RCC 7860 (cell line): ENCODE results near the gene RFX3.
A peak's percentile ranks its signal among the peaks of the same experiment; 100 is the strongest.

Source experiments
- DNase-seq: peaks from one replicate; pipeline ENCODE4 v3.0.0-alpha.2; 2015; ENCODE audit warnings: low spot score
- FAIRE-seq: peaks from 2 replicates; lab custom pipeline; 2012; peaks lifted over from hg19 to GRCh38; lab: Jason Lieb, UNC

RFX3 gene

DNA sequence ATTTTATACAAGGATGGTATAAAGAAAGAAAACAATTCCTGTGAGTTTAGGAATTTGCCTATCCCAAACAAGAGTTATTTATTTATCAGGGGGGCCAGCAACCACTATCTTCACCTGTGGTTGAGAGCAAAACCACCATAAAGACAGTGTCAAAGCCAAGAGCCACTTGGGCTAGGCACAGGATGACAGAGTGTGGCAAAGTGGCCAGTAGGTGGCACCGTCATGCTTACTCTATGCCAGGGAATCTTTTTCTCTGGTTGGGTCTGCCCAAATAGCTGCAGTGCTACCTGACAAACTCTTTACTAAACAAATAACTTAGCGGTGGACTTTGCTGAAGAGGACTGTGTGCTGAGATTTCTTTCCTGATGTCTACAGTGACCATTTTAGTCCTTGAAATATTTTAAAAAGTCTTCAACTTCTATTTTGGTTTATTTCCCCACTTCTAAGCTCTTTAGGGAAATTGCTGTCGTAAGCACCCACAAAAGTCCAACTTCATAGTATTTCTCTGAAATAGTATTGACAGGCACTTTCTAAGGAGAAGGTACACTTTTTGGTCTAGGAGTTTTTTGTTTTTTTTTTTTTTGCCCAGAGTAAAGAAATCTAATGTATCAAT, 285.0 kb downstream of the RFX3 start:
- no peak for FAIRE-seq
- DNase-seq, result peak; percentile 32

GRCh38 chr9:3239240-3239639, 286.6 kb downstream of the RFX3 start:
- DNase-seq (no peak), FAIRE-seq (no peak)

GRCh38 chr9:3238236-3238635, 287.6 kb downstream of the RFX3 start:
- no peak for DNase-seq
- FAIRE-seq, result no peak

- no peak for FAIRE-seq
- DNase-seq, result no peak
Observed at GRCh38 chr9:3237121-3237520, 288.7 kb downstream of the RFX3 start.

- no peak for DNase-seq
- FAIRE-seq, result no peak
Observed at GRCh38 chr9:3235497-3235896, 290.3 kb downstream of the RFX3 start.

DNA sequence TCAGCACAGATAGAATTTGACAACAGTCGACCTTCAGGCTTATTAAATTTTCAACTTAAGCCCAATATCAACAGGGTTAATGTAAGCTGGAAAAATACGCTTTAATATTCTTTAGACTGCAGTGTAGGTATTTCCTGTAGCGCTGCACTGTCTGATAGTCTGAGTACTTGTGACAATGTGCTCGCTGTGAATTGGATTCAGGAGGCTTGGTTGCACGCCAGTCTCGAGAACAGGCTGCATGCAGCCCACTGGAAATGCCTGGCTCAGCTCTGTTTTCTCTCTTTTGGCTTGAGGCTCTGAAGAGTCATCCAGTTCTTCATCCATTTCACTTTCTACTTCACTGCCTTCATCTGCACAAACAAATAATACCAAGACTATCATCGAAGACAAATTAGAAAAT, 300.9 kb downstream of the RFX3 start:
- FAIRE-seq (no peak), DNase-seq (no peak)

DNA sequence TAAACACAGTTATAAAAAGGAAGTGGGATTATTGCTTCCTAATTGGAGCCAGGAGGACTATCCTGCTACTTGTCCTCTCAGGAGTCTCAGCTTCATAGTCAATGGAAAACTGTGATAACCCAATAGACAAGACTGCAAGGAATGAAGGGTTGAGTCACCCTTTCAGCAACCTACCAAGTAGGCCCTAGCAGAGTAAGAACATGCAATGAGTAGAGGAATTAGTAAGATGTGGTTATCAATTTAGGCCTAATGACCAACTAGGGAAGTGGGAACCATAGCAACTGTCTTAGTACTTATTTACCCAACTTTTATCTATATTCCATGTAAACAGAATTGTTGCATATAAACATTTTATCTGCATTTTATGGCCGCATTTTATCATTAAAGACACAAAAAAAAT, 310.1 kb downstream of the RFX3 start:
- no peak for DNase-seq
- FAIRE-seq, result no peak

- FAIRE-seq, result no peak
- DNase-seq, result no peak
Observed at GRCh38 chr9:3214741-3215140, 311.1 kb downstream of the RFX3 start.

DNA sequence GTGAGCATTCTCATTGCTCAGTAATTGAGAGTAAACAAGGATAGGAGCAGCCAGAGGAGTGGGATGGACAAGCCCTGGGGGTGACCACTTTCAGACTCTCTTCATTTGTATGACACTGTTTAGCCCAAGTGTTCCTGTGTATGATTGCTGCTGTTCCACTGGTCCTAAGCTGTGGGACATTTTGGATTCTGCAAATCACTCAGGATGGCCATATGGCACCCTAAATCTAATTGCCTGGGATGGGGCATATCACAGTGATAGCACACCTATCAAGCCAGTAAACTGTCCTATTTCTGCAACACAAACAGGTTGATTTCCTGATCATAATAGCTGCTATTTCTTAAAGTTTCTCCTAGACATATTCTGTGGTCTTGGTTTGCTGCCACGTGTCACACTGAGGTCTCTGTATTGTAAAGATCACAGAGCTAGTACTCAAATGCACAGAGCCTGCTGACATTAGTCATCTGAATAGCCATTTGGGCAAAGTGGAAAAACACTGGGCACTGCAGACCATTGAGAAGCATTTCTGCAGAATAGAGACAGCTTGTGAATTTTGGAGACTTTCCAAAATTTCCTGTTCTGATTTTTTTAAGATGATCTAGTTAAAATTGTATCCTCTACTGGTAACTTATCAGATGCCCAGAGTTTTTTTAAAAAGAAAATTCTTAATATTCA, 320.2 kb downstream of the RFX3 start:
- no peak for DNase-seq
- FAIRE-seq, result no peak

DNA sequence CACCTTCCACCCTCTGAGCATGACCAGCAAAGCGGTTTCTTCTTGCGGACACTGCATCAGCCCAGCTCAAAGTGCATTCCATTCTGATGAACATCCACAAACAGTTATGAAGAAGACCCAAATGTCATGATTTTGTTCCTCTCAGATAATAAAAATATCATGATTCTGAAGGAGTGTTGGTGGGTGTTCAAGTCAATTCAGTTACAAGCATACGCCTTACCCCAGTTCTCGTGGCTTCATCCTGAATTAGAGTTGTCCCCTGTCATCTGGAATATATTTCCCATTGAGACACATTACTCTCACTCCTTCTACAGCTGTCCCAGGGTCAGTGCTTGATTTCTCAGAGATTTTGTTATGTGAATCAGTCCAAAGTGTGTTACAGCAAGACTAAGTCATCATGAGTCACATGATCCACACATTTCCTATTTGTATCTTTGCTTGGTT, 325.4 kb downstream of the RFX3 start:
- DNase-seq, result no peak
- FAIRE-seq, result no peak

DNA sequence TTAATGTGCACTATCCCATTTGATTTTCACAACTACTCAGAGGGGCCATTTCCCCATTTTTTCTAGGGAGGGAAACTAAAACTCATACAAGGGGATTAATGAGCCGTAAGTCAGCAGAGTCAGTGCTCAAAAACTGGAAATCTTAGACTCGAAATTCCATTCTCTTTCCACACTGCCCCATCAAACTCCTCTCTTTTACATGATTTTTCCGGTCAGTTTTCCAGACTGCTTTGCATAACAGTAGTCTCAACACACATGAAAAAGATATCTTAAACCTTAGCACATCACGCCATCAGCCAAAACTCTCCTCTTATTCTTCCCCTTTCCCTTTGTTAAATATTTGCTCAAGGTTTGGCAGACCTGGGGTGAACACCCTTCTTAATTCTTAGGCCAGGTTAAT, 332.0 kb downstream of the RFX3 start:
- DNase-seq, result no peak
- FAIRE-seq, result no peak

GRCh38 chr9:3191715-3192114, 334.1 kb downstream of the RFX3 start:
- no peak for DNase-seq
- FAIRE-seq, result no peak

GRCh38 chr9:3189113-3189861, 336.5 kb downstream of the RFX3 start:
- no peak for FAIRE-seq

GRCh38 chr9:3186751-3187150, 339.1 kb downstream of the RFX3 start:
- DNase-seq, result no peak
- FAIRE-seq, result no peak

More at GRCh38 chr9:3189113-3189861, 336.5 kb downstream of the RFX3 start:
- no peak for DNase-seq

DNA sequence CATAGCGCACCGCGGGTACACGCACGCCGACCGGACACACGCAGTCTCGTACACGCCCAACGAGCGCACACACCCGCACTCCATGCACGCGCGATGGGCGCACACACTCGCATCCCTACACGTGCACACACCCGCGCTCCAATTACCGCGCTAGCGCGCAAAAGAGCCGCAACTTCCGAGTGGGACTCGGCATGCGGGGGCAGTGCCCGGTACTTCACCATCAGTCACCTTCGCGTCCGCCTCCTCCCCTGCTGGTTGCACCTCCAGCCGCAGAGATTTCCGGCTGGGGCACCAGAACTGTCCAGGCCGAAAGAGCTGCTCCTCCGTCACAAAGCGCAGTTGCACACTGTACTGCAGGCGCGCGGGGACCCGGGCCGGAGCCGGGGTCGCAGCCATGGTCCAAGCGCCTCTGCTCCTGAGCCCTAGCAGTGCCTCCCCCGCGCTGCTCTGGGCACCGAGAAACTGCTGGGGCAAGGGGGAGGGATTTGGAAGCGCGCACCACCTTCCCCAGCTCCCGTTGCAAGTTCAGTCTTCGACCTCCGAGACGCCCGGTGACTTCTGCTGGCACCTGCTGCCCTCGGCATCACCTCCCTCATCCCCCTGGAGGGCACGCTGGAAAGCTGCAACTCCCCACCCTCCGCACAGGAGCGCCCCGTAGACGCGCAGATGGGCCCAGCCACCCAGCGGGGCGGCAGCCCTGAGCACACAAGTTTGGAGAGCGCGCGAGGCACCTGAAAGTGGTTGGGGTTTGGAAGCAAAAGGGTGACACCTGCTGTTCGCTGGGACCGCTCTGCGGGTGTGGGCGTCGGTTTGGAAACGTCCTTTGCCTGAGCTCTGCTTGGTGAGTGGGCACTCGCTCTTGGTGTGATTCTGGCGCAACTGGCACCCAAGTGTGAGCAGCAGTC, 344.5 kb downstream of the RFX3 start:
- DNase-seq (no peak), FAIRE-seq (no peak)

- DNase-seq (no peak), FAIRE-seq (no peak)
Observed at GRCh38 chr9:3180696-3181048, 345.1 kb downstream of the RFX3 start.

DNA sequence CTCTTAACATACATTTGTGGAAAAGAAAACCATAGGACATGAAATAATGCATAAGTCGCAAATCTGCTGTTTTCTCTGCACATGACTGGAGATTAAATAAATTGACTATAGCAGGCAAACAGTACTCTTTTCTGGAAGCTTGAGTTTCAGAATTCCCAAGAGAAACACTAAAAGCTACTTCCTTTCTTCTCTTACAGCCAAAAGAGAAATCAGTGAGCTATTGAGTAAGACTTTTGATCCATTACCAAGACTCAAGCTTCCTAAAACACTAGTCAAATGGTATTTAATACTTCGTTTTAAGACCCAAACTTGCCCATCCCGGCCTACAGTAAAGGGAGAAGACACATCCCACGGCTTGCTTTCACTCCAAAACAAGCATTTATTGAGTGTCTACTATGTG, 346.1 kb downstream of the RFX3 start:
- DNase-seq (no peak), FAIRE-seq (no peak)

- no peak for DNase-seq
- FAIRE-seq, result no peak
Observed at GRCh38 chr9:3177936-3178335, 347.9 kb downstream of the RFX3 start.

DNA sequence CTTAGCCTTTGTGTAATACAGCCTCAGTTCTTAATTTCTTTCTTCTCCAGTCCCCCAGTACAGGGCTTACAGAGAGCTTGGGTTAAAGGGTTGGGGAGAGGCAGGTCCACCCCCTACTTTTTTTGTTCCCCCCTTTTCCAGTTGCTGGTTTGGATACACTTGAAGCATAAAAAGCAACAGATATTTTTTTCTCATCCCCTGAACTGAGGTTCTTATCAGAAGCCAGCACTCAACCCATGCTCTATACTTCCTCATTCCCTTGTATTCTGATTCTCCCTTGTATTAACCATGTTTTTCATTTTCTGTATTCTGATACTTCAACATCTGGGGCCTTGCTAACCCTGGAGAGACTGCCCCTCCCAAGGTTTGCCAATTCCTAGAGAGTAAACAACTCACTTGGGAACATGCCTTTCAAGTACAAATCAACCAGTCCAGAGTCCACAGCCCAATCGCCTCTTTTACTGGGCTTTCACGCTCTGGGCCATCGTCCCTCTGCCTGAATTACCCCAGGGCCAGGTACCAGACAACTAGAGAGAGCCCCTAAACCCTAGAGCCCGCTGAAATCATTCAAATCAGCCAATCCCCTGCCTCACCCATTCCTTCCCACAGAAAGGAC, 348.5 kb downstream of the RFX3 start:
- DNase-seq, result no peak
- no peak for FAIRE-seq

DNA sequence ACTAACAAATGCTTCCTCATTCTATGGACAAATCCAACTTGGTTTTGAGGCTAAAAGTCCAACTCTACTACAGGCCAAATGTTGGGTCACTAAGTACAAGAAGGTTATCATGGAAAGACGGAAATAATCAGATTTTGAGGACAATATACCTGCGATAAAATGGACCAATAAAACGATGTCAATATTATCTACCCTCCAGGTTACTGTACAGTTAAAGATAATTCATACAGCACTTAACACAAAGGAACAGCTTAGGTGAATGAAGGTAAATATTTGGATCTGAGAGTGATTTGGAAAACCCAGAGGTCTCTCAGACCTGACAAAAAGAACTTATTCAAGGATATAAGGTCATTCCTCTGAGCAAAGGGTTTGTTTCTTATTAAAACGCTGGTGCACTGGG, 352.4 kb downstream of the RFX3 start:
- FAIRE-seq (no peak), DNase-seq (no peak)

- FAIRE-seq, result no peak
- no peak for DNase-seq
Observed at GRCh38 chr9:3170819-3171218, 355.0 kb downstream of the RFX3 start.
